K562 (cell line): ENCODE measurements around the gene ARHGAP26. TPM values are rescaled to one million over a fixed set of nuclear protein-coding genes. Genes with fewer than 3 reads are reported as not detected.
A peak's percentile ranks its signal among the peaks of the same experiment; 100 is the strongest.

Experiments used
- ATAC-seq: fragments of 200-7000 bp; cut with Tn5 transposase; 3 replicates; pipeline ENCODE4 v1.9.1; 2020; ENCODE audit warnings: moderate library complexity
- BruUV-seq: library from RNA; stranded (reverse); fragments of 400-500 nt; replicated peaks from 2 replicates; lab custom pipeline; 2021; lab: Mats Ljungman, UMichigan
- CTCF ChIA-PET: fragments of 300-600 bp; formaldehyde crosslinking; extraction: SDS; loops from one replicate; lab custom pipeline; 2021; ENCODE audit warnings: low intra/inter-chr PET ratio; lab: Yijun Ruan, JAX
- POLR2A ChIA-PET: fragments of 300-600, 350-650 bp; sonication (Branson Sonifier 250); formaldehyde crosslinking; extraction: SDS; loops from one replicate; lab custom pipeline; 2021; ENCODE audit warnings: antibody characterized with exemption, inconsistent platforms; lab: Yijun Ruan, JAX
- DNase-seq, 4 experiments: peaks; one replicate each; pipeline versions ENCODE4 v3.0.0 to v3.0.0-alpha.2; 2011 to 2018; ENCODE audit warnings: low spot score in 3 of 4, mixed read lengths in 3 of 4; ENCODE audit errors: extremely low read depth in 1 of 4
- FAIRE-seq: peaks from 2 replicates; lab custom pipeline; 2011; peaks lifted over from hg19 to GRCh38; lab: Jason Lieb, UNC
- H2AFZ ChIP-seq: 2 replicates; pipeline ENCODE4 v1.6.0; 2011; ENCODE audit warnings: low read depth, low read length, control low read depth, inconsistent platforms
- H3K27ac ChIP-seq: fragments of 200-600 bp; 3 replicates; pipeline ENCODE4 v1.8.0; 2011; ENCODE audit warnings: low read depth, mild to moderate bottlenecking, control low read depth, inconsistent platforms, low read length, moderate library complexity, mixed read lengths; ENCODE audit errors: extremely low read depth
- H3K27me3 ChIP-seq, 2 experiments: fragments of 300-600 bp in 1 of 2; 2 replicates in 1 of 2; 3 replicates in 1 of 2; pipeline versions ENCODE4 v1.6.0 to v1.8.0; 2011; ENCODE audit warnings: inconsistent platforms in 2 of 2, low read length in 2 of 2, mild to moderate bottlenecking in 1 of 2, mixed read lengths in 1 of 2, moderate library complexity in 1 of 2; ENCODE audit not compliant: control insufficient read depth in 2 of 2, insufficient read depth in 2 of 2
- H3K36me3 ChIP-seq: fragments of 300-600 bp; 3 replicates; pipeline ENCODE4 v1.8.0; 2011; ENCODE audit warnings: mild to moderate bottlenecking, low read length, inconsistent platforms; ENCODE audit not compliant: control insufficient read depth, insufficient read depth
- H3K4me1 ChIP-seq, 2 experiments: fragments of 200-600 bp in 1 of 2; replicated peaks in 1 of 2; 2 replicates in 1 of 2; 3 replicates in 1 of 2; pipeline versions ENCODE4 v1.5.1 to v1.8.0; 2011; ENCODE audit warnings: inconsistent platforms in 2 of 2, low read length in 2 of 2, mild to moderate bottlenecking in 1 of 2, mixed read lengths in 1 of 2, moderate library complexity in 1 of 2; ENCODE audit not compliant: control insufficient read depth in 2 of 2, insufficient read depth in 2 of 2
- H3K4me2 ChIP-seq: 2 replicates; pipeline ENCODE4 v1.6.1; 2011; ENCODE audit warnings: low read length, control low read depth, inconsistent platforms, mixed read lengths; ENCODE audit not compliant: insufficient read depth
- H3K4me3 ChIP-seq: fragments of 200-600 bp; sonication (generic), shearing (Covaris generic); 2 replicates; pipeline ENCODE4 v1.5.1; 2016; ENCODE audit warnings: control low read depth, inconsistent platforms
- H3K79me2 ChIP-seq: fragments of 200-600 bp; 3 replicates; pipeline ENCODE4 v1.8.0; 2011; ENCODE audit warnings: low read length, inconsistent platforms; ENCODE audit not compliant: control insufficient read depth, insufficient read depth
- H3K9ac ChIP-seq, 2 experiments: 2 replicates each; pipeline versions ENCODE4 v1.6.0 to v1.6.1; 2011; ENCODE audit warnings: low read depth in 2 of 2, low read length in 2 of 2, control low read depth in 1 of 2, inconsistent platforms in 1 of 2, mild to moderate bottlenecking in 1 of 2, mixed read lengths in 1 of 2; ENCODE audit not compliant: insufficient read depth in 1 of 2
- H3K9me1 ChIP-seq: one replicate; pipeline ENCODE4 v1.6.0; 2011; ENCODE audit warnings: inconsistent platforms, mild to moderate bottlenecking, low read length, moderate library complexity; ENCODE audit not compliant: control insufficient read depth, insufficient read depth
- H3K9me3 ChIP-seq: replicated peaks from 2 replicates; pipeline ENCODE4 v1.5.1; 2011; ENCODE audit warnings: low read depth, low read length, inconsistent platforms; ENCODE audit not compliant: control insufficient read depth, insufficient read depth
- H4K20me1 ChIP-seq: replicated peaks from 2 replicates; pipeline ENCODE4 v1.6.1; 2011; ENCODE audit warnings: low read length, inconsistent platforms, mixed read lengths; ENCODE audit not compliant: control insufficient read depth, insufficient read depth
- E2F3 ChIP-seq: fragments of 250-450 bp; sonication (Bioruptor Pico); IDR thresholded peaks from 2 replicates; pipeline ENCODE4 v1.4.0; 2020; ENCODE audit warnings: mild to moderate bottlenecking
- NFIC ChIP-seq: fragments of 450-650 bp; IDR thresholded peaks from 2 replicates; pipeline ENCODE4 v1.6.1; 2017; ENCODE audit warnings: mild to moderate bottlenecking, inconsistent platforms
- SFPQ ChIP-seq: fragments of 200-400 bp; formaldehyde crosslinking; IDR thresholded peaks from 2 replicates; pipeline ENCODE4 v1.6.1; 2017; ENCODE audit warnings: mild to moderate bottlenecking, low read depth, low read length, moderate library complexity
- SUPT5H ChIP-seq: fragments of 450-650 bp; IDR thresholded peaks from 2 replicates; pipeline ENCODE4 v1.6.1; 2016
- ZBTB1 ChIP-seq: sonication (generic); formaldehyde crosslinking; IDR thresholded peaks from 2 replicates; pipeline ENCODE4 v1.8.1; 2023; ENCODE audit warnings: missing genetic modification reagents, low read depth, mild to moderate bottlenecking, borderline replicate concordance
- WGBS: fragments of 100-300 bp; shearing (Covaris generic); methylation state at CpG from one replicate; pipeline ENCODE4 v1.1.6; 2016; ENCODE audit warnings: low coverage, mixed read lengths; ENCODE audit not compliant: insufficient coverage; ENCODE audit errors: missing lambda C conversion rate; 5-methylcytosine and 5-hydroxymethylcytosine counted together
- in situ Hi-C: fragments of 300-500 bp; cut with MboI; formaldehyde crosslinking; loops from 4 replicates; pipeline ENCODE4 v1.15.0; 2018; ENCODE audit warnings: inconsistent platforms, mixed read lengths
- intact Hi-C: fragments of 100-400 bp; cut with micrococcal nuclease; formaldehyde crosslinking; loops from 2 replicates; pipeline ENCODE4 v1.14.2; 2022
- polyA plus RNA-seq, 8 experiments: library from polyadenylated mRNA; depleted of rRNA in 4 of 8; stranded (reverse) in 5 of 8; unstranded in 3 of 8; fragments of >200 nt; fragmentation: Nextera tagmentation in 2 of 8; fragmentation: Illumina TruSeq in 1 of 8; extraction: Ambion mirVana in 2 of 8; extraction: Trizol in 1 of 8; gene quantifications; 2 replicates each; pipeline versions ENCODE4 v1.2.1 to v1.2.3, GENCODE V29; 2011 to 2014; ENCODE audit warnings: inconsistent platforms in 1 of 8, missing spikeins in 1 of 8
- total RNA-seq, 7 experiments: library from RNA; depleted of rRNA in 6 of 7; stranded (reverse); fragments of >200 nt in 6 of 7; fragmentation: Illumina TruSeq in 2 of 7; extraction: Trizol in 2 of 7; gene quantifications; 2 replicates each; pipeline versions ENCODE4 v1.2.1 to v1.2.3, GENCODE V29; 2011 to 2021; ENCODE audit warnings: low replicate concordance in 1 of 7

The ARHGAP26 gene
- total and polyA plus RNA-seq, 9 of the 15 experiments (the other 6 are each of a cell fraction or from before 2014, with no cell fraction given) = 0.13 to 1.1 (median 0.55) TPM

GRCh38 chr5:142958944-142959682, 188.9 kb downstream of the ARHGAP26 start:
- intact Hi-C loops = no loop called here
- Histone ChIP-seq H3K27me3 (no peaks in the 10 kb centered on the region; a peak in 1 of 5 replicates), H3K4me2 (no peak overlapping the region), H3K4me3 (no peak overlapping the region), H3K4me1 (no peaks in the 10 kb centered on the region), H3K9ac (no peak overlapping the region), H4K20me1 (no peaks in the 10 kb centered on the region), H3K9me3 (no peaks in the 10 kb centered on the region), H3K79me2 (no peaks in the 10 kb centered on the region), H3K36me3 (no peaks in the 10 kb centered on the region), H3K9me1 (no peaks in the 10 kb centered on the region), H2AFZ (no peak overlapping the region), H3K27ac (no peak overlapping the region)
- FAIRE-seq (no peak), DNase-seq (no peak), ATAC-seq (no peak)
- TF ChIP-seq SUPT5H (no peak), NFIC (peak; percentile 40)
- WGBS = 0% methylated on average over 1 of the region's 1 CpG
- BruUV-seq = no TSS peak
- ChIA-PET POLR2A (no interaction called here), CTCF (no interaction called here)
- in situ Hi-C loops = no loop called here

GRCh38 chr5:142959683-142960657, 189.8 kb downstream of the ARHGAP26 start:
- H3K27ac ChIP-seq = no peak overlapping the region
- FAIRE-seq = no peak
- no peak for TF ChIP-seq ZBTB1 (CRISPR knock-in tag)
- TF ChIP-seq SFPQ = no peak
- no peak for TF ChIP-seq E2F3

More at GRCh38 chr5:142959683-142960657, 189.8 kb downstream of the ARHGAP26 start:
- Histone ChIP-seq H3K27me3 (no peaks in the 10 kb centered on the region; a peak in 1 of 5 replicates), H4K20me1 (no peaks in the 10 kb centered on the region), H3K36me3 (no peaks in the 10 kb centered on the region), H3K4me3 (no peak overlapping the region), H3K4me1 (no peaks in the 10 kb centered on the region), H2AFZ (no peak overlapping the region), H3K9ac (no peak overlapping the region), H3K9me3 (no peaks in the 10 kb centered on the region), H3K9me1 (no peaks in the 10 kb centered on the region), H3K4me2 (no peak overlapping the region), H3K79me2 (no peaks in the 10 kb centered on the region)
- BruUV-seq = no TSS peak
- in situ Hi-C loops = no loop called here
- ChIA-PET CTCF (no interaction called here), POLR2A (interaction anchor here (0.6 to 0.9 kb wide), 3 partner anchors 13 to 154 kb away, joined by 3 read pairs; no protein-coding TSS in a partner anchor)
- 0% methylated on average over 4 of the region's 4 CpGs for WGBS
- no peak for ATAC-seq
- DNase-seq = no peak
- intact Hi-C loops = no loop called here
